B cell (primary cell): ENCODE measurements around the gene CBARP. TPM values are rescaled to one million over a fixed set of nuclear protein-coding genes. Genes with fewer than 3 reads are reported as not detected.

ENCODE experiments used
- ATAC-seq: fragments of 200-7000 bp; cut with Tn5 transposase; one replicate; pipeline ENCODE4 v1.10.0; 2021; ENCODE audit warnings: low read depth, mild to moderate bottlenecking, moderate number of reproducible peaks, moderate library complexity
- CTCF ChIA-PET: fragments of 350-600 bp; sonication (Branson Sonifier 250); formaldehyde crosslinking; loops from one replicate; lab custom pipeline; 2021; ENCODE audit warnings: antibody characterized with exemption, inconsistent platforms; lab: Charles Lee
- POLR2A ChIA-PET: fragments of 350-600 bp; sonication (Branson Sonifier 250); formaldehyde crosslinking; loops from one replicate; lab custom pipeline; 2021; ENCODE audit warnings: antibody characterized with exemption; lab: Charles Lee
- DNase-seq: peaks from one replicate; pipeline ENCODE4 v3.0.0; 2013
- H2AFZ ChIP-seq: 2 replicates; pipeline ENCODE4 v1.6.1; 2012; ENCODE audit warnings: mild to moderate bottlenecking, low read depth, low read length; ENCODE audit not compliant: insufficient read depth, poor library complexity, severe bottlenecking
- H3K27ac ChIP-seq, 2 donors: 1 replicate in 1 of 2; 2 replicates in 1 of 2; pipeline ENCODE4 v1.5.1; 2012 to 2013; ENCODE audit warnings: low read length in 2 of 2, mild to moderate bottlenecking in 2 of 2, moderate library complexity in 1 of 2
- H3K27me3 ChIP-seq, 4 experiments: fragments of 200-600 bp in 1 of 4; sonication (generic) in 1 of 4; replicated peaks in 1 of 4; 1 replicate in 2 of 4; 2 replicates in 2 of 4; pipeline versions ENCODE4 v1.6.1 to v1.7.0; 2013 to 2016; ENCODE audit warnings: low read length in 3 of 4, mild to moderate bottlenecking in 2 of 4, mixed read lengths in 1 of 4, moderate library complexity in 1 of 4; ENCODE audit not compliant: insufficient read depth in 4 of 4, control insufficient read depth in 3 of 4; ENCODE audit errors: control extremely low read depth in 1 of 4
- H3K36me3 ChIP-seq, 2 experiments: replicated peaks in 1 of 2; 1 replicate in 1 of 2; 2 replicates in 1 of 2; pipeline versions ENCODE4 v1.6.1 to v1.7.1; 2013; ENCODE audit warnings: low read length in 1 of 2; ENCODE audit not compliant: insufficient read depth in 2 of 2, control insufficient read depth in 1 of 2; ENCODE audit errors: control extremely low read depth in 1 of 2, extremely low read depth in 1 of 2
- H3K4me1 ChIP-seq, 2 donors: fragments of 200-600 bp in 1 of 2; sonication (generic) in 1 of 2; 1 replicate in 1 of 2; 2 replicates in 1 of 2; pipeline versions ENCODE4 v1.5.1 to v1.6.1; 2013 to 2017; ENCODE audit warnings: low read length in 2 of 2; ENCODE audit not compliant: control insufficient read depth in 2 of 2, insufficient read depth in 2 of 2
- H3K4me2 ChIP-seq: replicated peaks from 2 replicates; pipeline ENCODE3; 2012; ENCODE audit warnings: mild to moderate bottlenecking, low read depth, low read length; ENCODE audit not compliant: poor library complexity, severe bottlenecking
- H3K4me3 ChIP-seq, 5 experiments: fragments of 200-600 bp in 1 of 5; sonication (generic) in 1 of 5; 1 replicate in 3 of 5; 2 replicates in 2 of 5; pipeline versions ENCODE4 v1.5.1 to v1.7.0; 2011 to 2016; ENCODE audit warnings: low read length in 4 of 5, mild to moderate bottlenecking in 4 of 5, low read depth in 2 of 5, control low read depth in 1 of 5, moderate library complexity in 1 of 5; ENCODE audit not compliant: insufficient read depth in 1 of 5; ENCODE audit errors: control extremely low read depth in 1 of 5, extremely low read depth in 1 of 5
- H3K79me2 ChIP-seq: fragments of 200-600 bp; sonication (generic); one replicate; pipeline ENCODE4 v1.6.0; 2016; ENCODE audit warnings: low read length; ENCODE audit not compliant: control insufficient read depth, insufficient read depth
- H3K9ac ChIP-seq: fragments of 200-600 bp; sonication (generic); 2 replicates; pipeline ENCODE4 v1.6.1; 2017; ENCODE audit warnings: mild to moderate bottlenecking, low read length, moderate library complexity
- H3K9me3 ChIP-seq, 3 donors: one replicate each; pipeline versions ENCODE4 v1.6.1 to v1.7.1; 2013; ENCODE audit warnings: low read length in 2 of 3; ENCODE audit not compliant: control insufficient read depth in 2 of 3, insufficient read depth in 1 of 3; ENCODE audit errors: control extremely low read depth in 1 of 3
- H4K20me1 ChIP-seq: 2 replicates; pipeline ENCODE4 v1.6.0; 2012; ENCODE audit warnings: mild to moderate bottlenecking, low read length; ENCODE audit not compliant: insufficient read depth, control insufficient read depth, poor library complexity, severe bottlenecking
- H3K27ac Mint-ChIP-seq: one replicate; pipeline ENCODE4 v1.8.0; 2021; ENCODE audit warnings: mixed read lengths
- H3K27me3 Mint-ChIP-seq: one replicate; pipeline ENCODE4 v1.8.0; 2021; ENCODE audit warnings: mixed read lengths
- H3K4me1 Mint-ChIP-seq: one replicate; pipeline ENCODE4 v1.8.0; 2021; ENCODE audit warnings: mixed read lengths
- H3K4me3 Mint-ChIP-seq: one replicate; pipeline ENCODE4 v1.8.0; 2021; ENCODE audit warnings: mixed read lengths
- H3K9me3 Mint-ChIP-seq: one replicate; pipeline ENCODE4 v1.8.0; 2022; ENCODE audit warnings: mixed read lengths; ENCODE audit not compliant: insufficient read depth
- CTCF ChIP-seq: fragments of 200-600 bp; IDR thresholded peaks from one replicate; pipeline ENCODE4 v1.8.0; 2022; ENCODE audit warnings: antibody characterized with exemption, mild to moderate bottlenecking
- EZH2 ChIP-seq: IDR thresholded peaks from 2 replicates; pipeline ENCODE4 v1.6.1; 2012; ENCODE audit warnings: borderline replicate concordance, low read depth, mild to moderate bottlenecking, moderate library complexity, low read length; ENCODE audit not compliant: insufficient read depth, poor library complexity, severe bottlenecking
- WGBS: methylation state at CpG from one replicate; pipeline ENCODE4 v1.1.5; 2013; ENCODE audit warnings: missing lambda C conversion rate; ENCODE audit not compliant: insufficient coverage; 5-methylcytosine and 5-hydroxymethylcytosine counted together
- intact Hi-C: fragments of 100-400 bp; cut with micrococcal nuclease; formaldehyde crosslinking; loops from one replicate; pipeline ENCODE4 v1.10.0; 2022
- polyA plus RNA-seq: library from polyadenylated mRNA; depleted of rRNA; stranded (reverse); fragments of >200 nt; gene quantifications from 2 replicates; pipeline ENCODE4 v1.2.3, GENCODE V29; 2012
- total RNA-seq, 2 donors: library from RNA; stranded (reverse); fragments of 120-200 nt in 1 of 2; gene quantifications; 1 replicate in 1 of 2; 2 replicates in 1 of 2; pipeline versions ENCODE4 v1.2.3 to v1.2.4, GENCODE V29; 2013 to 2022

The CBARP gene
- total and polyA plus RNA-seq, 2 donors (not counting 1 experiment from before 2014, with no cell fraction given), result not detected

GRCh38 chr19:1248139-1248785 is 10.5 kb upstream of the CBARP start, which contains the start of gene MIDN:
MIDN (plus strand) TSS chr19:1248583; CDS start chr19:1250297, 1,714 bp downstream.
- CTCF ChIA-PET, result interaction anchor here (2.3 kb wide), 1 partner anchor 19 kb away, joined by 31 read pairs; no protein-coding TSS in a partner anchor
- Histone ChIP-seq H3K36me3 (peaks cover 0 to 11% of the 10 kb centered on the region in 2 experiments), H3K4me1 (peaks cover 26 to 56% of the 10 kb centered on the region in 2 donors)

More at GRCh38 chr19:1248139-1248785, 10.5 kb upstream of the CBARP start, which contains the start of gene MIDN:
- Histone ChIP-seq H3K9me3 (no peaks in the 10 kb centered on the region), H3K27ac (peak within 1 kb of the TSS; percentile 84 to 94), H4K20me1 (peaks cover 42% of the 10 kb centered on the region), H3K27me3 (no peaks in the 10 kb centered on the region), H3K9ac (peak within 1 kb of the TSS; percentile 88), H3K79me2 (peaks cover 39% of the 10 kb centered on the region), H3K4me2 (peak within 1 kb of the TSS; percentile 99), H3K4me3 (peak within 1 kb of the TSS in 4 of 5 experiments; percentile 62 to 95 (median 67)), H2AFZ (peak within 1 kb of the TSS; percentile 64)
- peaks cover 25% of the 10 kb centered on the region for H3K4me1 Mint-ChIP-seq
- no peaks in the 10 kb centered on the region for H3K9me3 Mint-ChIP-seq
- peak within 1 kb of the TSS; percentile 91 for H3K27ac Mint-ChIP-seq
- intact Hi-C loops, result loop anchor here (10.0 kb wide), 3 partner anchors 223 to 1937 kb away; partner anchors contain the start of genes CNN2, NCLN, RNU6-2 and TMEM259
- H3K4me3 Mint-ChIP-seq, result peak within 1 kb of the TSS; percentile 86
- WGBS, result under 1% methylated on average over 47 of the region's 60 CpGs
- peak; percentile 7 for ATAC-seq
- DNase-seq, result peak; percentile 87
- H3K27me3 Mint-ChIP-seq, result no peaks in the 10 kb centered on the region
- POLR2A ChIA-PET, result interaction anchor here (0.6 to 2.5 kb wide), 4 partner anchors 11 to 21 kb away, joined by 3 to 33 read pairs (median 6); partner anchors contain the start of gene CIRBP
- peak; percentile 35 for TF ChIP-seq CTCF
- no peak for TF ChIP-seq EZH2
